Panc1 (cell line): ENCODE data around the gene NSL1. TPM values are rescaled to one million over a fixed set of nuclear protein-coding genes. Genes with fewer than 3 reads are reported as not detected.

Experiments
- ATAC-seq: fragments of 200-7000 bp; cut with Tn5 transposase; 2 replicates; pipeline ENCODE4 v1.9.1; 2020; ENCODE audit warnings: mild to moderate bottlenecking, moderate library complexity
- BruUV-seq: library from RNA; stranded (reverse); fragments of 400-500 nt; replicated peaks from 2 replicates; lab custom pipeline; 2021; lab: Mats Ljungman, UMichigan
- CTCF ChIA-PET: fragments of 300-600 bp; sonication (Branson Sonifier 250); formaldehyde crosslinking; loops from one replicate; lab custom pipeline; 2022; ENCODE audit warnings: antibody characterized with exemption; lab: Charles Lee
- POLR2A ChIA-PET: fragments of 300-600 bp; sonication (Branson Sonifier 250); formaldehyde crosslinking; loops from one replicate; lab custom pipeline; 2022; ENCODE audit warnings: antibody characterized with exemption; lab: Charles Lee
- DNase-seq: peaks from one replicate; pipeline ENCODE4 v3.0.0-alpha.2; 2010; ENCODE audit warnings: low read depth, low spot score
- H3K27ac ChIP-seq: 2 replicates; pipeline ENCODE4 v1.5.1; 2011; ENCODE audit warnings: mild to moderate bottlenecking, low read length, inconsistent platforms
- H3K27me3 ChIP-seq: fragments of 200-500 bp; sonication (Bioruptor generic); 2 replicates; pipeline ENCODE4 v1.6.0; 2014; ENCODE audit warnings: low read length, inconsistent platforms; ENCODE audit not compliant: control insufficient read depth, insufficient read depth
- H3K36me3 ChIP-seq: fragments of 200-500 bp; sonication (Bioruptor generic); 2 replicates; pipeline ENCODE4 v1.5.1; 2014; ENCODE audit warnings: inconsistent platforms, mild to moderate bottlenecking, low read length, moderate library complexity; ENCODE audit not compliant: control insufficient read depth, insufficient read depth
- H3K4me1 ChIP-seq: 2 replicates; pipeline ENCODE4 v1.5.1; 2011; ENCODE audit warnings: inconsistent platforms, mild to moderate bottlenecking, low read length, moderate library complexity; ENCODE audit not compliant: control insufficient read depth, insufficient read depth
- H3K4me3 ChIP-seq, 2 experiments: 2 replicates each; pipeline ENCODE4 v1.5.1; 2011 to 2012; ENCODE audit warnings: low read depth in 2 of 2, low read length in 2 of 2, mild to moderate bottlenecking in 2 of 2, inconsistent platforms in 1 of 2, moderate library complexity in 1 of 2
- H3K9me3 ChIP-seq: fragments of 200-500 bp; sonication (Bioruptor generic); 2 replicates; pipeline ENCODE4 v1.5.1; 2014; ENCODE audit warnings: low read depth, mild to moderate bottlenecking, inconsistent platforms, low read length, moderate library complexity; ENCODE audit not compliant: control insufficient read depth, insufficient read depth
- CTCF ChIP-seq: fragments of 450-650 bp; IDR thresholded peaks from 2 replicates; pipeline ENCODE4 v1.5.1; 2017; ENCODE audit warnings: mild to moderate bottlenecking
- POLR2AphosphoS5 ChIP-seq: IDR thresholded peaks from 2 replicates; pipeline ENCODE4 v1.6.1; 2012; ENCODE audit warnings: mild to moderate bottlenecking, low read depth, low read length, moderate library complexity
- REST ChIP-seq, 2 experiments: IDR thresholded peaks; 2 replicates each; pipeline ENCODE4 v1.6.1; 2011 to 2012; ENCODE audit warnings: low read depth in 2 of 2, control low read depth in 1 of 2, low read length in 1 of 2, mild to moderate bottlenecking in 1 of 2, moderate library complexity in 1 of 2; ENCODE audit not compliant: insufficient read depth in 1 of 2
- SIN3A ChIP-seq: IDR thresholded peaks from 2 replicates; pipeline ENCODE4 v1.6.1; 2012; ENCODE audit warnings: low read depth, mild to moderate bottlenecking, low read length, moderate library complexity, borderline replicate concordance; ENCODE audit not compliant: insufficient read depth
- TCF7L2 ChIP-seq: IDR thresholded peaks from 2 replicates; pipeline ENCODE4 v1.6.1; 2011; ENCODE audit warnings: mild to moderate bottlenecking, low read depth, low read length, inconsistent platforms
- in situ Hi-C: cut with HindIII; loops from 2 replicates; pipeline ENCODE4 v1.10.0; 2016; ENCODE audit warnings: low sequenced_read_pairs, low pct_unique_long_range_greater_than_20kb
- intact Hi-C: fragments of 100-400 bp; cut with micrococcal nuclease; formaldehyde crosslinking; loops from one replicate; pipeline ENCODE4 v1.10.0; 2022; ENCODE audit not compliant: unreplicated experiment
- total RNA-seq: library from RNA; stranded (reverse); gene quantifications from one replicate; pipeline ENCODE4 v1.2.1, GENCODE V29; 2021; ENCODE audit not compliant: unreplicated experiment

Gene NSL1
- total RNA-seq, 1 experiment from 2014 or later, result 21.8 TPM

GRCh38 chr1:212701910-212702309 is 89.7 kb downstream of the NSL1 start:
- Histone ChIP-seq H3K36me3 (no peaks in the 10 kb centered on the region), H3K9me3 (no peaks in the 10 kb centered on the region), H3K4me3 (no peak overlapping the region), H3K4me1 (peaks cover 20% of the 10 kb centered on the region), H3K27me3 (peaks cover 23% of the 10 kb centered on the region), H3K27ac (no peak overlapping the region)
- ChIA-PET CTCF (no interaction called here), POLR2A (no interaction called here)
- ATAC-seq (no peak), DNase-seq (no peak)
- no TSS peak for BruUV-seq
- TF ChIP-seq SIN3A (no peak), TCF7L2 (no peak), REST (IDR thresholded peaks at IDR 0.05; ENCODE audit: insufficient read depth in 1 of 2, low read depth in 2 of 2, low read length in 1 of 2) (no peak), CTCF (no peak), POLR2AphosphoS5 (no peak)
- intact Hi-C loops (no loop called here), in situ Hi-C loops (no loop called here)

- in situ Hi-C loops, result no loop called here
- TF ChIP-seq POLR2AphosphoS5, result no peak
- peak; percentile 40; the same call in 1 of the 2 replicates for TF ChIP-seq CTCF
- no peak for TF ChIP-seq SIN3A
- no peak for TF ChIP-seq TCF7L2
- TF ChIP-seq REST (IDR thresholded peaks at IDR 0.05; ENCODE audit: insufficient read depth in 1 of 2, low read depth in 2 of 2, low read length in 1 of 2), result no peak
- Histone ChIP-seq H3K4me1 (peaks cover 20% of the 10 kb centered on the region), H3K9me3 (no peaks in the 10 kb centered on the region), H3K4me3 (peak overlapping the region; percentile 50 to 67), H3K36me3 (no peaks in the 10 kb centered on the region), H3K27me3 (peaks cover 25% of the 10 kb centered on the region), H3K27ac (no peak overlapping the region)
- ATAC-seq, result peak; percentile 78
- intact Hi-C loops, result no loop called here
- peak; percentile 15 for DNase-seq
- no TSS peak for BruUV-seq
- CTCF ChIA-PET, result interaction anchor here (0.6 kb wide), 1 partner anchor 167 kb away, joined by 4 read pairs; no protein-coding TSS in a partner anchor
- POLR2A ChIA-PET, result interaction anchor here (0.6 kb wide), 1 partner anchor 233 kb away, joined by 3 read pairs; no protein-coding TSS in a partner anchor
Measured at GRCh38 chr1:212700892-212701819, 90.4 kb downstream of the NSL1 start.
